ENCODE data around the gene LIMA1. TPM values are rescaled to one million over a fixed set of nuclear protein-coding genes. Genes with fewer than 3 reads are reported as not detected.
"Not testable (repeated sequence)": the region's sequence is repeated elsewhere in the genome, so short reads cannot be mapped to it uniquely, and the experiment has no call there.

The LIMA1 gene
- total RNA-seq, 4 donors from 2014 or later = 47.2 to 62.1 (median 54.5) TPM

- intact Hi-C loops (cut with DNase I; ENCODE audit: low total_unique reads) = no loop called here
- DNase-seq (ENCODE audit: low spot score in 2 of 2) = no peak
- H3K4me3 ChIP-seq (ENCODE audit: low read depth, poor library complexity, severe bottlenecking) = no peak overlapping the region
- TF ChIP-seq CTCF (IDR thresholded peaks at IDR 0.05) (no peak), POLR2A (IDR thresholded peaks at IDR 0.05) (no peak)
- 88 to 97% methylated on average over 2 of the region's 2 CpGs for whole genome bisulfite sequencing, 2 donors
Measured at GRCh38 chr12:50219544-50219943, 63.8 kb downstream of the LIMA1 start.

DNA sequence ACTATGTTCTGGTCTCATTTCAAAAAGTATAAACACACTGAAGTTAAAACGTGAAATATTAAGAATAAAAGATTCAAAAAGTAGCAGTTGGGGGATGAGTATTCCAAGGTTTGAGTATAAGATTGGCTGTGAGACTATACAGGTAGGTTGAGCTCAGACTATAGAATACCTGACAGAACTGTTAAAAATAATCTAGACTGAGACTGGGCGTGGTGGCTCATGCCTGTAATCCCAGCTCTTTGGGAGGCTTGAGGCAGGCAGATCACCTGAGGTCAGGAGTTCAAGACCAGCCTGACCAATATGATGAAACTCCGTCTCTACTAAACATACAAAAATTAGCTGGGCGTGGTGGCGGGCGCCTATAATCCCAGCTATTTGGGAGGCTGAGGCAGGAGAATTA is 64.3 kb downstream of the LIMA1 start:
- intact Hi-C loops (cut with DNase I; ENCODE audit: low total_unique reads) = not testable (repeated sequence)

DNA sequence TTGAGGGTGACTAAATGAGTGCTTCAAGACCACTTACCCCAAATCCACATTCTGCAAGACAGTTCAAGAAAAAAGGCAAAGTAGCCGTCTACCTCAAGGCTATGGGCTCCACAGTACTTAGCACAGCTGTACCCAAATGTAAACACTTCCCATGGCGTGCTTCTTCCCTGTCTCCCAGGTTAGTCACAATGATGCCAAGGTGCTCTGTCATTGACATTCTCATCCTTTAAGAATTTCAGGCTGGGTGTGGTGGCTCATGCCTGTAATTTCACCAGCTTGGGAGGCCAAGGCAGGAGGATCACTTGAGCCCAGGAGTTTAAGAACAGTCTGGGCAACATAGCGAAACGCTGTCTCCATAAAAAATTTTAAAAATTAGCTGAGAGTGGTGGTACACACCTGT is 64.9 kb downstream of the LIMA1 start:
- TF ChIP-seq POLR2A (IDR thresholded peaks at IDR 0.05) (no peak), CTCF (IDR thresholded peaks at IDR 0.05) (no peak)
- intact Hi-C loops (cut with DNase I; ENCODE audit: low total_unique reads) = no loop called here
- no peak overlapping the region for H3K4me3 ChIP-seq (ENCODE audit: low read depth, poor library complexity, severe bottlenecking)
- DNase-seq (ENCODE audit: low spot score in 2 of 2) = no peak
- 86 to 88% methylated on average over 4 of the region's 4 CpGs for WGBS, 2 donors

More for the DNA sequence above, 64.3 kb downstream of the LIMA1 start:
- H3K4me3 ChIP-seq (ENCODE audit: low read depth, poor library complexity, severe bottlenecking); DNase-seq (ENCODE audit: low spot score in 2 of 2): not testable (repeated sequence)
- WGBS, 2 donors = 88 to 92% methylated on average over 6 of the region's 6 CpGs

DNA sequence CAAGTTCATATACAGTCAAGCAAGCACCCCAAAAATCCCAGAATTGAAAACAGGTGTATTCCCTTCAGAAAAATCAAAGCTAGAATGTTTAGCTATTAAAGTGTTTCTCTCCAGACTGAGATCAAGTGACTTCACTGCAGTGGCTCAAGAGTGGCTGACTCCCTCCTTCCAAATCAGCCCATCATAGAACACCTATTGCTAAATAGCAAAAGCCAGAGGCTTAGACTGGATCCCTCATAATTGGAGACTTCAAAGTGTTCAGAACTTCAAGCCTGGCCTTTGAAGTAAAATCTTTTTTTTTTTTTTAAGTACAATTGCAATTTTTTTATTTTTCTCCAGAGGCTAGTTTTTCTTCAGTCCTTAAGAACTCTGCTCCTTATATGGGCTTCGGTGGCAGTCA is 66.1 kb downstream of the LIMA1 start:
- no peak for TF ChIP-seq CTCF (IDR thresholded peaks at IDR 0.05)
- WGBS, 2 donors = 87 to 93% methylated on average over 1 of the region's 1 CpG
- no peak overlapping the region for H3K4me3 ChIP-seq (ENCODE audit: low read depth, poor library complexity, severe bottlenecking)
- intact Hi-C loops (cut with DNase I; ENCODE audit: low total_unique reads) = no loop called here
- no peak for DNase-seq (ENCODE audit: low spot score in 2 of 2)

- intact Hi-C loops (cut with DNase I; ENCODE audit: low total_unique reads) = no loop called here
- no peak for DNase-seq (ENCODE audit: low spot score in 2 of 2)
- no peak for TF ChIP-seq CTCF (IDR thresholded peaks at IDR 0.05)
- TF ChIP-seq POLR2A (IDR thresholded peaks at IDR 0.05) = no peak
- WGBS, 2 donors = 53 to 56% methylated on average over 3 of the region's 3 CpGs
- H3K4me3 ChIP-seq (ENCODE audit: low read depth, poor library complexity, severe bottlenecking) = no peak overlapping the region
Measured at GRCh38 chr12:50215033-50215432, 68.3 kb downstream of the LIMA1 start.

- intact Hi-C loops (cut with DNase I; ENCODE audit: low total_unique reads) = no loop called here
- TF ChIP-seq POLR2A (IDR thresholded peaks at IDR 0.05) (no peak), CTCF (IDR thresholded peaks at IDR 0.05) (no peak)
- DNase-seq (ENCODE audit: low spot score in 2 of 2) = no peak
- WGBS, 2 donors = 26 to 29% methylated on average over 1 of the region's 1 CpG
- no peak overlapping the region for H3K4me3 ChIP-seq (ENCODE audit: low read depth, poor library complexity, severe bottlenecking)
Measured at GRCh38 chr12:50214018-50214417, 69.3 kb downstream of the LIMA1 start.

All from lower leg skin (tissue), 4 donors.